H1 (cell line): ENCODE results near the gene CAPN8. TPM values are rescaled to one million over a fixed set of nuclear protein-coding genes. Genes with fewer than 3 reads are reported as not detected.

Experiments
- CTCF ChIA-PET: fragments of 300-600 bp; sonication (Branson Sonifier 250); formaldehyde crosslinking; loops from one replicate; lab custom pipeline; 2021; ENCODE audit not compliant: partially characterized antibody; lab: Charles Lee
- POLR2A ChIA-PET: fragments of 300-600 bp; sonication (Branson Sonifier 250); formaldehyde crosslinking; loops from one replicate; lab custom pipeline; 2021; ENCODE audit warnings: inconsistent platforms; ENCODE audit not compliant: partially characterized antibody; lab: Charles Lee
- DNase-seq, 2 experiments: peaks; one replicate each; pipeline versions ENCODE4 v3.0.0 to v3.0.0-alpha.2; 2010 to 2022; ENCODE audit warnings: low spot score in 2 of 2, low read depth in 1 of 2, mixed read lengths in 1 of 2
- FAIRE-seq: peaks from 2 replicates; lab custom pipeline; 2011; peaks lifted over from hg19 to GRCh38; lab: Jason Lieb, UNC
- H2AFZ ChIP-seq: 2 replicates; pipeline ENCODE4 v1.8.1; 2012; ENCODE audit warnings: low read length, inconsistent platforms
- H2AK5ac ChIP-seq: 2 replicates; pipeline ENCODE4 v1.6.1; 2013; ENCODE audit warnings: low read depth, low read length
- H2BK120ac ChIP-seq: replicated peaks from 2 replicates; pipeline ENCODE3; 2013; ENCODE audit warnings: low read depth, low read length, inconsistent platforms
- H2BK12ac ChIP-seq: 2 replicates; pipeline ENCODE4 v1.6.1; 2013; ENCODE audit warnings: low read depth, low read length
- H2BK15ac ChIP-seq: 2 replicates; pipeline ENCODE4 v1.6.1; 2013; ENCODE audit warnings: low read length
- H2BK20ac ChIP-seq: 2 replicates; pipeline ENCODE4 v1.6.1; 2013; ENCODE audit warnings: low read length
- H2BK5ac ChIP-seq: 2 replicates; pipeline ENCODE4 v1.6.1; 2013; ENCODE audit warnings: low read depth, low read length
- H3K14ac ChIP-seq: 2 replicates; pipeline ENCODE4 v1.6.1; 2013; ENCODE audit warnings: inconsistent platforms; ENCODE audit not compliant: insufficient read length
- H3K18ac ChIP-seq: 2 replicates; pipeline ENCODE4 v1.6.1; 2013; ENCODE audit warnings: low read length; ENCODE audit errors: extremely low read depth
- H3K23ac ChIP-seq: 2 replicates; pipeline ENCODE4 v1.6.1; 2013; ENCODE audit warnings: inconsistent platforms; ENCODE audit not compliant: insufficient read length
- H3K23me2 ChIP-seq: 2 replicates; pipeline ENCODE4 v1.6.1; 2013; ENCODE audit warnings: low read depth, low read length
- H3K27ac ChIP-seq: 2 replicates; pipeline ENCODE4 v1.6.1; 2011; ENCODE audit warnings: low read depth, low read length, inconsistent platforms
- H3K27me3 ChIP-seq, 4 experiments: replicated peaks in 1 of 4; 1 replicate in 1 of 4; 2 replicates in 3 of 4; pipeline versions ENCODE4 v1.6.1 to v1.8.1; 2011 to 2013; ENCODE audit warnings: low read length in 3 of 4, mild to moderate bottlenecking in 3 of 4, inconsistent platforms in 2 of 4, mixed read lengths in 2 of 4, moderate library complexity in 1 of 4; ENCODE audit not compliant: control insufficient read depth in 3 of 4, insufficient read depth in 3 of 4; ENCODE audit errors: extremely low read depth in 1 of 4
- H3K36me3 ChIP-seq, 4 experiments: 2 replicates each; pipeline versions ENCODE4 v1.6.1 to v1.8.1; 2011 to 2013; ENCODE audit warnings: mild to moderate bottlenecking in 4 of 4, low read length in 3 of 4, moderate library complexity in 2 of 4, control low read depth in 1 of 4, inconsistent platforms in 1 of 4; ENCODE audit not compliant: insufficient read depth in 4 of 4, control insufficient read depth in 2 of 4
- H3K4ac ChIP-seq: replicated peaks from 2 replicates; pipeline ENCODE3; 2013; ENCODE audit warnings: low read length, low read depth, mixed read lengths, inconsistent platforms; ENCODE audit not compliant: insufficient read length
- H3K4me1 ChIP-seq, 4 experiments: replicated peaks in 1 of 4; 1 replicate in 1 of 4; 2 replicates in 3 of 4; pipeline versions ENCODE4 v1.6.1 to v1.8.1; 2011 to 2013; ENCODE audit warnings: low read length in 3 of 4, inconsistent platforms in 2 of 4, mixed read lengths in 1 of 4; ENCODE audit not compliant: insufficient read depth in 4 of 4, control insufficient read depth in 3 of 4
- H3K4me2 ChIP-seq, 2 experiments: 2 replicates each; pipeline versions ENCODE4 v1.6.1 to v1.8.1; 2011 to 2013; ENCODE audit warnings: low read depth in 2 of 2, low read length in 2 of 2, control low read depth in 1 of 2, inconsistent platforms in 1 of 2, mild to moderate bottlenecking in 1 of 2; ENCODE audit not compliant: insufficient read depth in 1 of 2
- H3K4me3 ChIP-seq, 4 experiments: fragments of 200-600, 300-600 bp in 1 of 4; sonication (generic), shearing (Covaris generic), sonication (Bioruptor Twin) in 1 of 4; 2 replicates each; pipeline versions ENCODE4 v1.5.1 to v1.8.1; 2011 to 2016; ENCODE audit warnings: low read length in 4 of 4, low read depth in 3 of 4, control low read depth in 2 of 4, inconsistent platforms in 2 of 4, mild to moderate bottlenecking in 2 of 4, mixed read lengths in 1 of 4, moderate library complexity in 1 of 4; ENCODE audit not compliant: insufficient read depth in 2 of 4; ENCODE audit errors: extremely low read depth in 1 of 4
- H3K56ac ChIP-seq: replicated peaks from 2 replicates; pipeline ENCODE3; 2013; ENCODE audit warnings: low read depth, mild to moderate bottlenecking, mixed read lengths, low read length, inconsistent platforms; ENCODE audit not compliant: insufficient read length
- H3K79me1 ChIP-seq: 2 replicates; pipeline ENCODE4 v1.6.1; 2013; ENCODE audit warnings: low read depth, low read length, control low read depth
- H3K79me2 ChIP-seq, 2 experiments: 2 replicates each; pipeline versions ENCODE4 v1.6.1 to v1.8.1; 2012 to 2013; ENCODE audit warnings: low read length in 2 of 2, mild to moderate bottlenecking in 2 of 2, inconsistent platforms in 1 of 2; ENCODE audit not compliant: insufficient read depth in 2 of 2, control insufficient read depth in 1 of 2
- H3K9ac ChIP-seq, 4 experiments: replicated peaks in 1 of 4; 1 replicate in 1 of 4; 2 replicates in 3 of 4; pipeline versions ENCODE4 v1.6.1 to v1.8.1; 2011 to 2013; ENCODE audit warnings: low read depth in 3 of 4, low read length in 3 of 4, control low read depth in 2 of 4, mild to moderate bottlenecking in 2 of 4, moderate library complexity in 2 of 4, inconsistent platforms in 1 of 4; ENCODE audit errors: extremely low read depth in 1 of 4
- H3K9me3 ChIP-seq, 2 experiments: 2 replicates each; pipeline versions ENCODE4 v1.6.1 to v1.8.1; 2012 to 2013; ENCODE audit warnings: mild to moderate bottlenecking in 2 of 2, moderate library complexity in 2 of 2, control low read depth in 1 of 2, inconsistent platforms in 1 of 2, low read depth in 1 of 2, low read length in 1 of 2, mixed read lengths in 1 of 2; ENCODE audit not compliant: insufficient read depth in 2 of 2
- H4K20me1 ChIP-seq, 2 experiments: replicated peaks in 1 of 2; 2 replicates each; pipeline versions ENCODE3 to v1.8.1; 2011 to 2013; ENCODE audit warnings: inconsistent platforms in 2 of 2, low read length in 2 of 2, mild to moderate bottlenecking in 1 of 2; ENCODE audit not compliant: insufficient read depth in 2 of 2, control insufficient read depth in 1 of 2
- H4K5ac ChIP-seq: 2 replicates; pipeline ENCODE4 v1.6.1; 2013; ENCODE audit warnings: low read length, low read depth, mixed read lengths, inconsistent platforms; ENCODE audit not compliant: insufficient read length
- H4K8ac ChIP-seq: 2 replicates; pipeline ENCODE4 v1.8.0; 2013; ENCODE audit warnings: mild to moderate bottlenecking, moderate library complexity, low read length, inconsistent platforms; ENCODE audit not compliant: insufficient read depth; ENCODE audit errors: extremely low read depth
- H4K91ac ChIP-seq: replicated peaks from 2 replicates; pipeline ENCODE3; 2013; ENCODE audit warnings: low read length, mixed read lengths, inconsistent platforms; ENCODE audit not compliant: insufficient read length
- BCL11A ChIP-seq, 2 experiments: IDR thresholded peaks; one replicate each; pipeline ENCODE4 v1.6.1; 2011; ENCODE audit warnings: low read depth in 2 of 2, low read length in 2 of 2, mild to moderate bottlenecking in 2 of 2
- CTBP2 ChIP-seq: IDR thresholded peaks from 2 replicates; pipeline ENCODE4 v1.7.0; 2011; ENCODE audit warnings: borderline replicate concordance, mild to moderate bottlenecking, moderate library complexity, mixed read lengths, low read length; ENCODE audit not compliant: insufficient read depth, insufficient read length
- EP300 ChIP-seq, 2 experiments: IDR thresholded peaks; 1 replicate in 1 of 2; 2 replicates in 1 of 2; pipeline ENCODE4 v1.6.1; 2011 to 2012; ENCODE audit warnings: low read depth in 2 of 2, low read length in 2 of 2, mild to moderate bottlenecking in 2 of 2, borderline replicate concordance in 1 of 2, inconsistent platforms in 1 of 2, moderate library complexity in 1 of 2
- HDAC2 ChIP-seq, 2 experiments: fragments of 300-600 bp in 1 of 2; sonication (generic) in 1 of 2; IDR thresholded peaks; 2 replicates each; pipeline ENCODE4 v1.6.1; 2011 to 2012; ENCODE audit warnings: low read depth in 2 of 2, low read length in 2 of 2, mild to moderate bottlenecking in 2 of 2, moderate library complexity in 2 of 2, borderline replicate concordance in 1 of 2, inconsistent platforms in 1 of 2
- JUN ChIP-seq: IDR thresholded peaks from 2 replicates; pipeline ENCODE4 v1.6.1; 2011; ENCODE audit warnings: low read depth, mild to moderate bottlenecking, improper control_type of control experiment, low read length
- JUND ChIP-seq: IDR thresholded peaks from 2 replicates; pipeline ENCODE4 v1.6.1; 2011; ENCODE audit warnings: mild to moderate bottlenecking, improper control_type of control experiment, low read length
- KDM5A ChIP-seq: fragments of 200-600 bp; IDR thresholded peaks from 2 replicates; pipeline ENCODE4 v1.7.1; 2012; ENCODE audit warnings: mild to moderate bottlenecking, low read length, inconsistent platforms, mixed read lengths
- NRF1 ChIP-seq: IDR thresholded peaks from 2 replicates; pipeline ENCODE4 v1.6.1; 2011; ENCODE audit warnings: mild to moderate bottlenecking, low read depth, low read length, improper control_type of control experiment
- POLR2A ChIP-seq, 2 experiments: IDR thresholded peaks; 1 replicate in 1 of 2; 2 replicates in 1 of 2; pipeline ENCODE4 v1.6.1; 2011; ENCODE audit warnings: low read depth in 2 of 2, low read length in 2 of 2, mild to moderate bottlenecking in 2 of 2; ENCODE audit errors: control extremely low read depth in 1 of 2
- POU5F1 ChIP-seq: IDR thresholded peaks from 2 replicates; pipeline ENCODE4 v1.6.1; 2011; ENCODE audit warnings: low read depth, mild to moderate bottlenecking, low read length, moderate library complexity
- RAD21 ChIP-seq, 2 experiments: IDR thresholded peaks in 1 of 2; conservative IDR thresholded peaks in 1 of 2; 2 replicates each; pipeline ENCODE4 v1.6.1; 2011; ENCODE audit warnings: low read depth in 2 of 2, low read length in 2 of 2, improper control_type of control experiment in 1 of 2, inconsistent platforms in 1 of 2, mild to moderate bottlenecking in 1 of 2, moderate library complexity in 1 of 2
- RFX5 ChIP-seq: IDR thresholded peaks from 2 replicates; pipeline ENCODE4 v1.6.1; 2011; ENCODE audit warnings: low read depth, low read length, improper control_type of control experiment, borderline replicate concordance
- SIN3A ChIP-seq, 2 experiments: IDR thresholded peaks in 1 of 2; conservative IDR thresholded peaks in 1 of 2; 2 replicates each; pipeline ENCODE4 v1.6.1; 2011 to 2012; ENCODE audit warnings: low read length in 2 of 2, improper control_type of control experiment in 1 of 2, low read depth in 1 of 2, mild to moderate bottlenecking in 1 of 2
- SP4 ChIP-seq: IDR thresholded peaks from 2 replicates; pipeline ENCODE4 v1.6.1; 2012; ENCODE audit warnings: low read length, inconsistent platforms
- WGBS, 2 experiments: shearing (Covaris generic) in 1 of 2; methylation state at CpG; one replicate each; pipeline versions ENCODE4 v1.1.6 to v1.1.7; 2013 to 2015; ENCODE audit warnings: low lambda C conversion rate in 2 of 2, mixed read lengths in 2 of 2, inconsistent platforms in 1 of 2, low coverage in 1 of 2, missing lambda C conversion rate in 1 of 2; ENCODE audit not compliant: insufficient replicate concordance in 2 of 2, insufficient coverage in 1 of 2, insufficient read length in 1 of 2; ENCODE audit errors: extremely low coverage in 1 of 2, missing lambda C conversion rate in 1 of 2; 5-methylcytosine and 5-hydroxymethylcytosine counted together
- polyA plus RNA-seq, 7 experiments: library from polyadenylated mRNA; depleted of rRNA in 3 of 7; stranded (reverse) in 5 of 7; unstranded in 2 of 7; fragments of >200 nt in 5 of 7; fragments of 200-250 nt in 2 of 7; gene quantifications; 1 replicate in 5 of 7; 2 replicates in 1 of 7; 4 replicates in 1 of 7; pipeline versions ENCODE4 v1.2.1 to v1.2.3, GENCODE V29; 2011 to 2013; ENCODE audit warnings: missing spikeins in 2 of 7, mixed read lengths in 2 of 7
- total RNA-seq: library from RNA; stranded (reverse); fragmentation: NEBNext Ultra II Directional; extraction: Animal tissue kit (Norgen Biotek cat#: 25700); gene quantifications from 2 replicates; pipeline ENCODE4 v1.2.1, GENCODE V29; 2021

Gene CAPN8
- total and polyA plus RNA-seq, 2 of the 8 experiments (the other 6 are each of a cell fraction or from before 2014, with no cell fraction given), result 0.20 to 0.26 TPM

DNA sequence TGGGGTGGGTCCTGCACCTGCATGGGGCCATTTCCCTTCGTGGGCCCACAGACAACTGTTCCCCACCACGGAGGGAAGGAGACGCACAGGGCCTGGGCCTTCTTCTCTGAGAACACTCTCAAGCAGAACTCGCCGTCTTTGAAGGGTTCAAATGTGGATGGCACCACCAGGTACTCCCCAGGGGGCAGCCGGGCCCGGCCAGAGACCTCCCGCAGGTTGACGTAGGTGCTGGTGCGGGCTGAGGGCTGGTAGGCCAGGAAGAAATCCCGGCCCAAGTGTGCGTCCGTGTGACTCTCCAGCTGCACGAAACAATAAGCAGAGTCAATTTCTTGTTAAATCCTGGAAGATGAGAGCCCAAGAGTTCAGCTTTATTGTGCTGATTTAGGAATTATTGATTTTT lies 56.4 kb downstream of the CAPN8 start:
- Histone ChIP-seq H3K23ac (no peak overlapping the region), H3K4me2 (no peak overlapping the region), H2BK5ac (no peak overlapping the region), H2BK15ac (no peak overlapping the region), H4K5ac (no peak overlapping the region), H2BK12ac (no peak overlapping the region), H4K20me1 (no peaks in the 10 kb centered on the region), H3K4ac (no peak overlapping the region), H4K8ac (no peak overlapping the region), H3K27me3 (no peaks in the 10 kb centered on the region), H3K4me1 (no peaks in the 10 kb centered on the region), H3K56ac (no peak overlapping the region), H3K9ac (no peak overlapping the region), H3K79me1 (no peaks in the 10 kb centered on the region), H3K79me2 (no peaks in the 10 kb centered on the region), H3K9me3 (peaks cover 9 to 10% of the 10 kb centered on the region in 2 experiments; a peak in 3 of 4 replicates), H3K36me3 (no peaks in the 10 kb centered on the region), H4K91ac (no peak overlapping the region), H3K23me2 (no peaks in the 10 kb centered on the region), H3K18ac (no peak overlapping the region), H3K14ac (no peak overlapping the region), H3K27ac (no peak overlapping the region), H2BK120ac (no peak overlapping the region), H2AFZ (no peak overlapping the region), H2AK5ac (no peak overlapping the region), H3K4me3 (no peak overlapping the region), H2BK20ac (no peak overlapping the region)
- DNase-seq (no peak), FAIRE-seq (no peak)
- WGBS, 2 experiments, result 89% methylated on average over 13 of the region's 14 CpGs; no CpG with 5 or more reads in 1 of the 2 experiments
- ChIA-PET POLR2A (interaction anchor here (1.7 kb wide), 1 partner anchor 52 kb away, joined by 7 read pairs; no protein-coding TSS in a partner anchor), CTCF (interaction anchor here (1.1 to 7.0 kb wide), 10 partner anchors 8 to 389 kb away, joined by 3 to 141 read pairs (median 6); no protein-coding TSS in a partner anchor)
- no peak for TF ChIP-seq SP4
- no peak for TF ChIP-seq KDM5A
- TF ChIP-seq RFX5, result no peak
- no peak for TF ChIP-seq BCL11A (IDR thresholded peaks at IDR 0.05; ENCODE audit: low read depth in 2 of 2, low read length in 2 of 2)
- TF ChIP-seq POU5F1, result no peak
- no peak for TF ChIP-seq EP300 (IDR thresholded peaks at IDR 0.05; ENCODE audit: borderline replicate concordance in 1 of 2, low read depth in 2 of 2, low read length in 2 of 2)
- TF ChIP-seq SIN3A (conservative IDR thresholded peaks at IDR 0.05 in 1 of 2, IDR thresholded peaks at IDR 0.05 in 1 of 2; ENCODE audit: low read depth in 1 of 2, low read length in 2 of 2), result no peak
- TF ChIP-seq JUND, result no peak
- no peak for TF ChIP-seq CTBP2
- no peak for TF ChIP-seq NRF1
- TF ChIP-seq JUN, result no peak
- no peak for TF ChIP-seq POLR2A (IDR thresholded peaks at IDR 0.05; ENCODE audit: control extremely low read depth in 1 of 2, low read depth in 2 of 2, low read length in 2 of 2)
- TF ChIP-seq HDAC2 (IDR thresholded peaks at IDR 0.05; ENCODE audit: borderline replicate concordance in 1 of 2, low read depth in 2 of 2, low read length in 2 of 2), result no peak
- TF ChIP-seq RAD21 (IDR thresholded peaks at IDR 0.05 in 1 of 2, conservative IDR thresholded peaks at IDR 0.05 in 1 of 2; ENCODE audit: low read depth in 2 of 2, low read length in 2 of 2), result no peak
